ENCODE results near the gene RNF227. TPM values are rescaled to one million over a fixed set of nuclear protein-coding genes. Genes with fewer than 3 reads are reported as not detected.

The RNF227 gene
- total RNA-seq, 2 experiments from 2014 or later = 3.8 to 4.7 TPM

DNA sequence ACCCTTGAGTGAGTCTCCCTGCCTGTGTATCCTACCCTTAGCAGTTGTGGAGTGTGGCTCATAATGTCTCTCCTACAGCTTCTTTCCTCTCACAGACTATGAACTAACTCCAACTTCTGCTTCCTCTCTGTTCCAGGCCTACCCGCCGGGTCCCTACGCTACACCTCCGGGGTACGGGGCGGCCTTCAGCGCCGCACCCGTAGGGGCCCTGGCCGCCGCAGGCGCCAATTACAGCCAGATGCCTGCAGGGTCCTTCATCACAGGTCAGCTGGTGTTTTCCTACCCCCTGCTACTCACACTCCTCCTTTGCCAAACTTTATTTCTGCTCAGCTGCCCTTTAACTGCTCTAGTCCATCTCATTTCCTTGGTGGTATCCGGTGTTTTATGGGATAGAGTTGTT lies 5.4 kb downstream of the RNF227 start:
- intact Hi-C loops (cut with micrococcal nuclease; ENCODE audit: unreplicated experiment) = loop anchor here (5.0 kb wide), 1 partner anchor 147 kb away; no protein-coding TSS in a partner anchor
- H3K4me2 ChIP-seq (ENCODE audit: low read length) = no peak overlapping the region
- no peak overlapping the region for H2AFZ ChIP-seq (ENCODE audit: low read length)
- H3K79me2 ChIP-seq (ENCODE audit: insufficient read depth, low read depth, low read length) = no peaks in the 10 kb centered on the region
- no peak for TF ChIP-seq EZH2phosphoT487 (IDR thresholded peaks at IDR 0.05; ENCODE audit: borderline replicate concordance, low read depth, low read length)
- TF ChIP-seq, protein P1, sequence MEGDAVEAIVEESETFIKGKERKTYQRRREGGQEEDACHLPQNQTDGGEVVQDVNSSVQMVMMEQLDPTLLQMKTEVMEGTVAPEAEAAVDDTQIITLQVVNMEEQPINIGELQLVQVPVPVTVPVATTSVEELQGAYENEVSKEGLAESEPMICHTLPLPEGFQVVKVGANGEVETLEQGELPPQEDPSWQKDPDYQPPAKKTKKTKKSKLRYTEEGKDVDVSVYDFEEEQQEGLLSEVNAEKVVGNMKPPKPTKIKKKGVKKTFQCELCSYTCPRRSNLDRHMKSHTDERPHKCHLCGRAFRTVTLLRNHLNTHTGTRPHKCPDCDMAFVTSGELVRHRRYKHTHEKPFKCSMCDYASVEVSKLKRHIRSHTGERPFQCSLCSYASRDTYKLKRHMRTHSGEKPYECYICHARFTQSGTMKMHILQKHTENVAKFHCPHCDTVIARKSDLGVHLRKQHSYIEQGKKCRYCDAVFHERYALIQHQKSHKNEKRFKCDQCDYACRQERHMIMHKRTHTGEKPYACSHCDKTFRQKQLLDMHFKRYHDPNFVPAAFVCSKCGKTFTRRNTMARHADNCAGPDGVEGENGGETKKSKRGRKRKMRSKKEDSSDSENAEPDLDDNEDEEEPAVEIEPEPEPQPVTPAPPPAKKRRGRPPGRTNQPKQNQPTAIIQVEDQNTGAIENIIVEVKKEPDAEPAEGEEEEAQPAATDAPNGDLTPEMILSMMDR (conservative IDR thresholded peaks at IDR 0.05; ENCODE audit: low read length) = no peak
- no peak for DNase-seq (ENCODE audit: low spot score)
- CTCF ChIA-PET (ENCODE audit: unreplicated experiment) = no interaction called here
- H3K9me3 ChIP-seq (ENCODE audit: low read length) = no peaks in the 10 kb centered on the region
- peaks cover 79% of the 10 kb centered on the region for H3K36me3 ChIP-seq (ENCODE audit: insufficient read depth, low read length)
- H3K4me1 ChIP-seq (ENCODE audit: insufficient read depth, low read length, poor library complexity, severe bottlenecking) = peaks cover 32% of the 10 kb centered on the region
- H4K20me1 ChIP-seq (ENCODE audit: insufficient read depth, low read length) = no peaks in the 10 kb centered on the region
- no TSS peak for BruUV-seq (replicated peaks)
- POLR2A ChIA-PET = no interaction called here
- no peak overlapping the region for H3K4me3 ChIP-seq (ENCODE audit: low read depth, low read length, poor library complexity, severe bottlenecking)
- H3K9me2 ChIP-seq (ENCODE audit: insufficient read depth, low read length) = no peaks in the 10 kb centered on the region
- no peak overlapping the region for H3K27ac ChIP-seq (ENCODE audit: low read depth, low read length, poor library complexity, severe bottlenecking)

GRCh38 chr17:7910281-7910680 lies 5.8 kb downstream of the RNF227 start:
- peaks cover 84% of the 10 kb centered on the region for H3K36me3 ChIP-seq (ENCODE audit: insufficient read depth, low read length)
- no peak overlapping the region for H2AFZ ChIP-seq (ENCODE audit: low read length)
- H3K9me3 ChIP-seq (ENCODE audit: low read length) = no peaks in the 10 kb centered on the region
- H3K9me2 ChIP-seq (ENCODE audit: insufficient read depth, low read length) = no peaks in the 10 kb centered on the region
- no TSS peak for BruUV-seq (replicated peaks)
- POLR2A ChIA-PET = no interaction called here
- intact Hi-C loops (cut with micrococcal nuclease; ENCODE audit: unreplicated experiment) = loop anchor here (5.0 kb wide), 1 partner anchor 147 kb away; no protein-coding TSS in a partner anchor
- no peaks in the 10 kb centered on the region for H4K20me1 ChIP-seq (ENCODE audit: insufficient read depth, low read length)
- H3K27ac ChIP-seq (ENCODE audit: low read depth, low read length, poor library complexity, severe bottlenecking) = no peak overlapping the region
- TF ChIP-seq EZH2phosphoT487 (IDR thresholded peaks at IDR 0.05; ENCODE audit: borderline replicate concordance, low read depth, low read length) = no peak
- TF ChIP-seq, protein P1 (conservative IDR thresholded peaks at IDR 0.05; ENCODE audit: low read length) = no peak
- CTCF ChIA-PET (ENCODE audit: unreplicated experiment) = no interaction called here
- H3K4me3 ChIP-seq (ENCODE audit: low read depth, low read length, poor library complexity, severe bottlenecking) = no peak overlapping the region
- DNase-seq (ENCODE audit: low spot score) = no peak
- H3K4me1 ChIP-seq (ENCODE audit: insufficient read depth, low read length, poor library complexity, severe bottlenecking) = peaks cover 32% of the 10 kb centered on the region
- H3K4me2 ChIP-seq (ENCODE audit: low read length) = no peak overlapping the region
- no peaks in the 10 kb centered on the region for H3K79me2 ChIP-seq (ENCODE audit: insufficient read depth, low read depth, low read length)

DNA sequence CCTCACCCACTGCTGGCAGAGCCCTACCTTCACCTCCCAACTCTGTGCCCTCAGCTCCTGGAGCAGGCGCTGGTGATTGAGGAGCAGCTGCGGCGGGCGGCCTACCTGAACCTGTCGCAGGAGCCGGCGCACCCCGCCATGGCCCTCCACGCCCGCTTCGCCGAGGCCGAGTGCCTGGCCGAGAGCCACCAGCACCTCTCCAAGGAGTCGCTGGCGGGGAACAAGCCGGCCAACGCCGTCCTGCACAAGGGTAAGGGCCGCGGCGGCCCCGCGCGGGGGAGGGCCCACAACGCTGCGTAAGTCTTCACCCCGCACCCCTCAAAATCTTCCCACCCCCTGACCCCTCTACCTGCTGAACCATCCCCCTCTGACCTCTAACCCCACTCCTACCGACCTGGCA lies 7.0 kb downstream of the RNF227 start:
- POLR2A ChIA-PET = no interaction called here
- no peak for DNase-seq (ENCODE audit: low spot score)
- Histone ChIP-seq H3K27ac (ENCODE audit: low read depth, low read length, poor library complexity, severe bottlenecking) (no peak overlapping the region), H4K20me1 (ENCODE audit: insufficient read depth, low read length) (no peaks in the 10 kb centered on the region), H3K4me1 (ENCODE audit: insufficient read depth, low read length, poor library complexity, severe bottlenecking) (peaks cover 20% of the 10 kb centered on the region), H3K9me3 (ENCODE audit: low read length) (no peaks in the 10 kb centered on the region), H3K9me2 (ENCODE audit: insufficient read depth, low read length) (no peaks in the 10 kb centered on the region), H3K4me2 (ENCODE audit: low read length) (no peak overlapping the region), H2AFZ (ENCODE audit: low read length) (no peak overlapping the region), H3K36me3 (ENCODE audit: insufficient read depth, low read length) (peaks cover 94% of the 10 kb centered on the region), H3K4me3 (ENCODE audit: low read depth, low read length, poor library complexity, severe bottlenecking) (no peak overlapping the region), H3K79me2 (ENCODE audit: insufficient read depth, low read depth, low read length) (no peaks in the 10 kb centered on the region)
- no TSS peak for BruUV-seq (replicated peaks)
- CTCF ChIA-PET (ENCODE audit: unreplicated experiment) = no interaction called here
- intact Hi-C loops (cut with micrococcal nuclease; ENCODE audit: unreplicated experiment) = no loop called here
- no peak for TF ChIP-seq EZH2phosphoT487 (IDR thresholded peaks at IDR 0.05; ENCODE audit: borderline replicate concordance, low read depth, low read length)
- TF ChIP-seq, protein P1 (conservative IDR thresholded peaks at IDR 0.05; ENCODE audit: low read length) = no peak

Measured in OCI-LY7 (cell line).